Ramos (cell line): ENCODE measurements around the gene CSNK1G2.

Source experiments
- in situ Hi-C: fragments of 300-500 bp; cut with MboI; formaldehyde crosslinking; loops from one replicate; pipeline ENCODE4 v1.14.3; 2022; ENCODE audit warnings: low sequenced_read_pairs; ENCODE audit not compliant: unreplicated experiment

CSNK1G2 gene

GRCh38 chr19:2012941-2013682 is 72.1 kb downstream of the CSNK1G2 start:
- in situ Hi-C loops = no loop called here

- in situ Hi-C loops = no loop called here
These were observed 72.7 kb downstream of the CSNK1G2 start for GRCh38 chr19:2013683-2013961.

DNA sequence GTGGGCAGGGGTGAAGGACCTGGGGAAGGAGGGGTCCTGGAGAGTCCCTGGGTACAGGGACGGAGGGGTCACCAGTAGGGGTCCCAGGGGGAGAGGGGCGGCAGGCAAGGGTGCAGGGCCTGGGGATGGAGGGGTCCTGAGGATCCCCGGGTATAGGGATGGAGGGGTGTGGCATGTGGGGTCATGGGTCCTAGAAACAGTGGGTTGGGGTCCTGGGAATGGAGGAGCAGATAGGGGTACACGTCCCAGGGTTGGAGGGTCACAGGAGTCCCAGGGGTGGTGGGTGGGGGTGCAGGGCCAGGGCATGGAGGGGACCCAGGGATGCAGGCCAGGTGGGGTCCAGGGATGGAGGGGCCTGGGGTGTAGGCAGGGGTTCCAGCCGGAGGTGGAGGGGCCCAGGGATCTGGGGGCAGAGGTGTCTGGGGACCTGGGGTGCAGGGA is 73.2 kb downstream of the CSNK1G2 start:
- in situ Hi-C loops = no loop called here

GRCh38 chr19:2014731-2015607 is 74.0 kb downstream of the CSNK1G2 start:
- in situ Hi-C loops = no loop called here

DNA sequence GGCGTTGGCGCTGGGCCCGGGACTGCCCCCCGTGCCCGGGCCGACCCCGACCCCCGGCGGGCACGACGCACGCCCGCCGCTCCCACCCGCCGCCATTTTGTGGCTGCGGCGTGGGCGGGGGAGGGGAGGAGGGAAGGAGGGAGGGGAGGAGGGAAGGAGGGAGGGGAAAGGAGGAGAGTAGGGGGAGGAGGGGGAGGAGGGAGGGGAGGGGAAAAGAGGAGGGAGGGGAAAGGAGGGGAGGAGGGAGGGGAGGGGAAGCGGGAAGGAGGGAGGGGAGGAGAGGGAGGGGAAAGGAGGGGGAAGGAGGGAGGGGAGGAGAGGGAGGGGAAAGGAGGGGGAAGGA is 74.6 kb downstream of the CSNK1G2 start, which contains the start of gene BTBD2:
Gene BTBD2, minus strand, starts transcription at position 107 of the 343 bp plus-strand sequence. Its CDS starts 11 bp downstream, at position 96.
- in situ Hi-C loops = no loop called here

DNA sequence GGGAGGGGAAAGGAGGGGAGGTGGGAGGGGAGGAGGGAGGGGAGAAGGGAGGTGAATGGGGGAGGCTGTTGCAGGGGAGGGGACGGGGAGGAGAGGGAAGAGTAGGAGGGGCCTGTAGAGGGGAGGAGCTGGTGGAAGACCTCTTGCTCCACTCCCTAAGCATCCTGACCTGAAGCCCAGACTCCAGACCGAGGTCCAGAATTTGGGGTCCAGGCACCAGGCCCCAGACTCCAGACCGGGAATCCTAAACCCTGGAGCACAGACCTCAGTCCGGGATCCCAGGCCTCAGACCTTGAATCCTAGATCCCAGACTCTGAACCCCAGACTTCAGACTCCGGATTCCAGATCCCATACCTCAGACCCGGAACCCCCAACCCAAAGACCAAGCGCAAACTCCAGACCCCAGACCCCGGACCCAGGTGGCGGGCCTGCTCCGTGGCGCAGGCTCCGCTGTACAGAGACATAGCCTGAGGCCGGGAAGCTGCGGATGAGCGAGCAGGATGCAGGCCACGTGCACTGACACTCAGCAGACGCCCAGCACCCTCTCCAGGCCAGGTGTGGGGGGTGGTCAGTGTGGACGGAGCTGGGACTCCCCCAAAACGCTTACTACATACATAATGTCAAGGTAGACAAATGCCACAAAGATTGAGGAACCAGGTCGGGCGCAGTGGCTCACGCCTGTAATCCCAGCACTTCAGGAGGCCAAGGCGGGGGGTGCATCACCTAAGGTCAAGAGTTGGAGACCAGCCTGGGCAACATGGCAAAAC is 75.3 kb downstream of the CSNK1G2 start:
- in situ Hi-C loops = no loop called here

DNA sequence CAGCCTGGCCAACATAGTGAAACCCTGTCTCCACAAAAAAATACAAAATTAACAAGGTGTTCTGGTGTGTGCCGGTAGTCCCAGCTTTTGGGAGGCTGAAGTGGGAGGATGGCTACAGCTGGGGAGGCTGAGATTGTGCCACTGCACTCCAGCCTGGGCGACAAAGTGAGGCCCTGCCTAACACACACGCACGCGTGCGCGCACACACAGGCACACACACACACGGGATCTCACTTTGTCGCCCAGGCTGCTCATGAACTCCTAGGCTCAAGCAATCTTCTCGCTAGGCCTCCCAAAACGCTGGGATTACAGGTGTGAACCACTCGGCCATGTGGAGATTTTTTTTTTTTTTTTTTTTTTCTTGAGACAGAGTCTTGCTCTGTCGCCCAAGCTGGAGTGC is 77.8 kb downstream of the CSNK1G2 start:
- in situ Hi-C loops = no loop called here

- in situ Hi-C loops = loop anchor here (5.0 kb wide), 1 partner anchor 46 kb away; no protein-coding TSS in a partner anchor
These were observed 80.6 kb downstream of the CSNK1G2 start for GRCh38 chr19:2021453-2022140.

GRCh38 chr19:2022289-2022688 is 81.3 kb downstream of the CSNK1G2 start:
- in situ Hi-C loops = loop anchor here (5.0 kb wide), 1 partner anchor 45 kb away; no protein-coding TSS in a partner anchor

- in situ Hi-C loops = no loop called here
These were observed 85.8 kb downstream of the CSNK1G2 start for GRCh38 chr19:2026770-2027169.

GRCh38 chr19:2027361-2027760 is 86.4 kb downstream of the CSNK1G2 start:
- in situ Hi-C loops = no loop called here
